Nephron (organoid): ENCODE results near the gene LNX1.

ENCODE experiments used
- H3K27ac Mint-ChIP-seq, 3 experiments: 2 replicates each; pipeline ENCODE4 v1.8.0; 2020; ENCODE audit warnings: mixed read lengths in 3 of 3, mild to moderate bottlenecking in 2 of 3, moderate library complexity in 1 of 3
- H3K27me3 Mint-ChIP-seq: 2 replicates; pipeline ENCODE4 v1.8.0; 2021; ENCODE audit warnings: low read depth, mild to moderate bottlenecking, moderate library complexity, mixed read lengths
- H3K36me3 Mint-ChIP-seq: 2 replicates; pipeline ENCODE4 v1.8.0; 2020; ENCODE audit warnings: low read depth, mixed read lengths
- H3K4me1 Mint-ChIP-seq: 2 replicates; pipeline ENCODE4 v1.8.0; 2020; ENCODE audit warnings: mixed read lengths
- H3K4me3 Mint-ChIP-seq, 3 experiments: 2 replicates each; pipeline ENCODE4 v1.8.0; 2020; ENCODE audit warnings: mild to moderate bottlenecking in 3 of 3, mixed read lengths in 3 of 3, moderate library complexity in 2 of 3
- H3K9me3 Mint-ChIP-seq: 2 replicates; pipeline ENCODE4 v1.8.0; 2020; ENCODE audit warnings: mixed read lengths
- TF ChIP-seq, protein P1 (sequence below), 3 experiments: fragments of 200-600 bp; sonication (generic); IDR thresholded peaks; one replicate each; pipeline ENCODE4 v1.5.0; 2021; ENCODE audit warnings: antibody characterized with exemption in 3 of 3; ENCODE audit not compliant: unreplicated experiment in 3 of 3

LNX1 gene

DNA sequence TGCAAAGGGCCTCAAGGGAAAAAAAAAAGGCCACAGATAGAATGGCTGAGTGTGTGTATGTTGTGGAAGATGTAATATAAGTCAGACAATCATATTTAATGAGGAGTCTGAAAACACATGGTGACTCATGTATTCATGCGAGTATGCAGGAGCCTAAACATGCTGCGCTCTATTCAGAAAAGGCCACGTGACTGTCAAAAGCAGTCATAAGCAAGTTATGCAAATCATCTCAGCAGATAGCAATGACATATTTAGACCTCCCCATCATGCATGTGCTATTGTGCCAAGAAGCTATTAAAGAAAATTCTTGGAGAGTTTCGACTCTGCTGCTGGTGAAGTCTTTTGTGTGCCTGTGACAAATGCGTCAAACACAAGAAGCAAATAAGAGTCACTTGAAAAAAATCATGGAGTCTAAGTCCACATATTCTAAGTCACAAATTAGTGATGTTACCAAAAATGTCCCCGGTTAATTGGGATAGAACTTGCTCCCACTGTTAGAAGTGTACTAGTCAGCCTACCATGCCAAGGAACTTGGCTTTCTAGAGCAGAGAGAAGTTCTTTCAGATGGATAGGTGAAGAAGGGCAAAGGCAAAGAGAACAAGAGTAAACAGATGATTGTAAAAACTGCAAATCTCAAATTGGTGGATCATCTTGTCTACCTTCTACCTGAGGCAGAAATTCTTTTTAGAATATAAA is 5.0 kb downstream of the LNX1 start:
- Mint-ChIP-seq H3K4me3 (no peak overlapping the region), H3K27me3 (no peaks in the 10 kb centered on the region), H3K36me3 (no peaks in the 10 kb centered on the region), H3K4me1 (peaks cover 61% of the 10 kb centered on the region), H3K9me3 (no peaks in the 10 kb centered on the region), H3K27ac (peak overlapping the region; percentile 10 to 66 (median 40))
- TF ChIP-seq, protein P1, sequence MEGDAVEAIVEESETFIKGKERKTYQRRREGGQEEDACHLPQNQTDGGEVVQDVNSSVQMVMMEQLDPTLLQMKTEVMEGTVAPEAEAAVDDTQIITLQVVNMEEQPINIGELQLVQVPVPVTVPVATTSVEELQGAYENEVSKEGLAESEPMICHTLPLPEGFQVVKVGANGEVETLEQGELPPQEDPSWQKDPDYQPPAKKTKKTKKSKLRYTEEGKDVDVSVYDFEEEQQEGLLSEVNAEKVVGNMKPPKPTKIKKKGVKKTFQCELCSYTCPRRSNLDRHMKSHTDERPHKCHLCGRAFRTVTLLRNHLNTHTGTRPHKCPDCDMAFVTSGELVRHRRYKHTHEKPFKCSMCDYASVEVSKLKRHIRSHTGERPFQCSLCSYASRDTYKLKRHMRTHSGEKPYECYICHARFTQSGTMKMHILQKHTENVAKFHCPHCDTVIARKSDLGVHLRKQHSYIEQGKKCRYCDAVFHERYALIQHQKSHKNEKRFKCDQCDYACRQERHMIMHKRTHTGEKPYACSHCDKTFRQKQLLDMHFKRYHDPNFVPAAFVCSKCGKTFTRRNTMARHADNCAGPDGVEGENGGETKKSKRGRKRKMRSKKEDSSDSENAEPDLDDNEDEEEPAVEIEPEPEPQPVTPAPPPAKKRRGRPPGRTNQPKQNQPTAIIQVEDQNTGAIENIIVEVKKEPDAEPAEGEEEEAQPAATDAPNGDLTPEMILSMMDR (IDR thresholded peaks at IDR 0.05; ENCODE audit: unreplicated experiment in 3 of 3), result no peak

GRCh38 chr4:53584658-53585057 is 6.6 kb downstream of the LNX1 start:
- no peak overlapping the region for H3K4me3 Mint-ChIP-seq
- H3K9me3 Mint-ChIP-seq, result no peaks in the 10 kb centered on the region
- TF ChIP-seq, protein P1 (IDR thresholded peaks at IDR 0.05; ENCODE audit: unreplicated experiment in 3 of 3), result no peak
- H3K27me3 Mint-ChIP-seq, result no peaks in the 10 kb centered on the region
- H3K4me1 Mint-ChIP-seq, result peaks cover 52% of the 10 kb centered on the region
- no peak overlapping the region for H3K27ac Mint-ChIP-seq
- no peaks in the 10 kb centered on the region for H3K36me3 Mint-ChIP-seq

DNA sequence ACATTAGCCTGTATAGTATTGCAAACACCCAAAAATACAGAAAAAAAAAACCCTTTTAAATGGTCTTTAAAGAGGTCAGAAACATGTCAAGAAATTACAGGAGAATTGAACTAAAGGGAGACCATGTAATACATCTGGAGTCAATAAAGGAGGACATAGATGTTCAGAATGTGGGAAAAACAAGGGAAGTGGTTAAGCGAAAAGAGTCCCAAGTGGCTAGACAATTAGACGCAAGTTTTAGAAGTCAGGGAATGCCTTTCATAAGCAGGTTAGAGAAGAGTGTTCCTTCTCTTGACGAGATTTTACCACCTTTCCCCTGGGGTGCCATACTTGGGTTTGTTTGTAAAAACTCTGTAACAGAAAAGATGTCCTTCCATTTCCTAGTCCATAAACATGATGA is 7.8 kb downstream of the LNX1 start:
- Mint-ChIP-seq H3K9me3 (no peaks in the 10 kb centered on the region), H3K36me3 (no peaks in the 10 kb centered on the region), H3K4me3 (no peak overlapping the region), H3K4me1 (peaks cover 51% of the 10 kb centered on the region), H3K27me3 (no peaks in the 10 kb centered on the region), H3K27ac (peak overlapping the region in 2 of 3 experiments; percentile 6 to 9)
- TF ChIP-seq, protein P1 (IDR thresholded peaks at IDR 0.05; ENCODE audit: unreplicated experiment in 3 of 3), result no peak

- Mint-ChIP-seq H3K27me3 (no peaks in the 10 kb centered on the region), H3K27ac (peak overlapping the region in 1 of 3 experiments; percentile 32), H3K36me3 (no peaks in the 10 kb centered on the region), H3K4me3 (no peak overlapping the region), H3K9me3 (no peaks in the 10 kb centered on the region), H3K4me1 (peaks cover 49% of the 10 kb centered on the region)
- TF ChIP-seq, protein P1 (IDR thresholded peaks at IDR 0.05; ENCODE audit: unreplicated experiment in 3 of 3), result no peak
Measured at GRCh38 chr4:53582194-53582593, 9.1 kb downstream of the LNX1 start.

- Mint-ChIP-seq H3K9me3 (no peaks in the 10 kb centered on the region), H3K4me3 (no peak overlapping the region)
Measured at GRCh38 chr4:53580274-53580673, 11.0 kb downstream of the LNX1 start.

More at GRCh38 chr4:53580274-53580673, 11.0 kb downstream of the LNX1 start:
- Mint-ChIP-seq H3K27me3 (no peaks in the 10 kb centered on the region), H3K36me3 (no peaks in the 10 kb centered on the region), H3K4me1 (peaks cover 44% of the 10 kb centered on the region), H3K27ac (peak overlapping the region; percentile 6 to 38 (median 8))
- TF ChIP-seq, protein P1 (IDR thresholded peaks at IDR 0.05; ENCODE audit: unreplicated experiment in 3 of 3), result no peak
